Osteoblast (primary cell): ENCODE results near the gene ADARB2. TPM values are rescaled to one million over a fixed set of nuclear protein-coding genes. Genes with fewer than 3 reads are reported as not detected.
"Not testable (repeated sequence)": the region's sequence is repeated elsewhere in the genome, so short reads cannot be mapped to it uniquely, and the experiment has no call there.

Experiments
- DNase-seq: peaks from one replicate; pipeline ENCODE4 v3.0.0; 2011; ENCODE audit warnings: low spot score, mixed read lengths; ENCODE audit not compliant: insufficient read length; ENCODE audit errors: missing footprints
- H2AFZ ChIP-seq: 2 replicates; pipeline ENCODE4 v1.6.0; 2011; ENCODE audit warnings: mild to moderate bottlenecking, low read length
- H3K27ac ChIP-seq: 2 replicates; pipeline ENCODE4 v1.5.1; 2011; ENCODE audit warnings: mild to moderate bottlenecking, low read depth, low read length, moderate library complexity
- H3K27me3 ChIP-seq: 2 replicates; pipeline ENCODE4 v1.6.0; 2012; ENCODE audit warnings: mild to moderate bottlenecking, control low read depth, inconsistent platforms, low read length, moderate library complexity; ENCODE audit not compliant: insufficient read depth
- H3K36me3 ChIP-seq: 2 replicates; pipeline ENCODE4 v1.5.1; 2011; ENCODE audit warnings: mild to moderate bottlenecking, low read length, control low read depth, moderate library complexity; ENCODE audit not compliant: insufficient read depth
- H3K4me1 ChIP-seq: 2 replicates; pipeline ENCODE4 v1.5.1; 2011; ENCODE audit warnings: mild to moderate bottlenecking, low read length, control low read depth, moderate library complexity; ENCODE audit not compliant: insufficient read depth
- H3K4me2 ChIP-seq: 2 replicates; pipeline ENCODE4 v1.6.0; 2011; ENCODE audit warnings: mild to moderate bottlenecking, low read length; ENCODE audit not compliant: insufficient read depth
- H3K4me3 ChIP-seq: fragments of 200-600 bp; sonication (generic); 3 replicates; pipeline ENCODE4 v1.5.1; 2012; ENCODE audit warnings: mild to moderate bottlenecking, low read length, inconsistent platforms; ENCODE audit not compliant: insufficient read depth
- H3K79me2 ChIP-seq: 2 replicates; pipeline ENCODE4 v1.6.0; 2012; ENCODE audit warnings: mild to moderate bottlenecking, low read length, control low read depth, inconsistent platforms; ENCODE audit not compliant: insufficient read depth
- H3K9me3 ChIP-seq: 2 replicates; pipeline ENCODE4 v1.5.1; 2011; ENCODE audit warnings: low read depth, low read length, control low read depth
- H4K20me1 ChIP-seq: 2 replicates; pipeline ENCODE4 v1.6.0; 2012; ENCODE audit warnings: mild to moderate bottlenecking, low read length, control low read depth; ENCODE audit not compliant: insufficient read depth
- CTCF ChIP-seq: IDR thresholded peaks from 2 replicates; pipeline ENCODE4 v1.5.1; 2011; ENCODE audit warnings: mild to moderate bottlenecking, low read depth, low read length, moderate library complexity; ENCODE audit errors: extremely low read depth
- total RNA-seq: library from RNA; depleted of rRNA; stranded (reverse); fragments of >200 nt; gene quantifications from 2 replicates; pipeline ENCODE4 v1.2.3, GENCODE V29; 2012

Gene ADARB2
- total RNA-seq, 1 donor = not detected

- H3K27ac ChIP-seq = no peak overlapping the region
- H3K4me1 ChIP-seq = no peaks in the 10 kb centered on the region
- H3K4me2 ChIP-seq = no peak overlapping the region
- TF ChIP-seq CTCF = no peak
- H3K27me3 ChIP-seq = no peaks in the 10 kb centered on the region
- no peak for DNase-seq
- H2AFZ ChIP-seq = no peak overlapping the region
- H3K9me3 ChIP-seq = no peaks in the 10 kb centered on the region
- no peaks in the 10 kb centered on the region for H4K20me1 ChIP-seq
- no peaks in the 10 kb centered on the region for H3K36me3 ChIP-seq
- no peaks in the 10 kb centered on the region for H3K79me2 ChIP-seq
- H3K4me3 ChIP-seq = no peak overlapping the region
Observed at GRCh38 chr10:1620803-1621202, 116.5 kb downstream of the ADARB2 start.

DNA sequence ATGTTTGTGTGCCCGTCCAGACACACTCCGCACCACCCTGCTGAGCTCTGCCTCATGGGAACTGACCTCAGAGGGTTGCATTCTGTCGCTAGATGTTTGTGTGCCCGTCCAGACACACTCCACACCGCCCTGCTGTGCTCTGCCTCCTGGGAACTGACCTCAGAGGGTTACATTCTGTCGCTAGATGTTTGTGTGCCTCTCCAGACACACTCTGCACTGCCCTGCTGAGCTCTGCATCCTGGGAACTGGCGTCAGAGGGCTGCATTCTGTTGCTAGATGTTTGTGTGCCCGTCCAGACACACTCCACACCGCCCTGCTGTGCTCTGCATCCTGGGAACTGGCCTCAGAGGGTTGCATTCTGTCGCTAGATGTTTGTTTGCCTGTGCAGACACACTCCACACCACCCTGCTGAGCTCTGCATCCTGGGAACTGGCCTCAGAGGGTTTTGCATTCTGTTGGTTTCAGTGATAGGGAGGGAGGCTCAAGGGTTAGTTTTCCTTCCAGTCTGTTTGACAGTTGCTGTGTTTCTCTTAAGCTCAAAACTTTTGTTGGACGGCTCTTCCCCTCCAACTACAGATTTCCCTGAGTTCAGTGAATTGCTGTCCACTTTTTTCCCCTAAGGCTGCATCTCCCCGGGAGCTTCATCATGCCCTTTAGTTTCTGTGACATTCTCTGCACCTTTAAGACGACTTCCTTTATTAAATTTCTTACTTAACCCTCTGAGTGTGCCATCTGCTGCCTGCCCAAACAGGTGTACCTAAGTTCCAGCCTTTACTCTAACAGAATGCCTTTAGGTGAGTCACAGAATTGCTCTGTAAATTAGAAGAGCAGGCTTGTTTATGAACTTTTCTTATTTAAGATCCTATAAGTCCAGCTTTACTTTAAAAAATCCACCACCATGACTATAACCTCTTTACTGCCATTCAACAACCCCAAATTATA, 119.7 kb downstream of the ADARB2 start:
- H3K36me3 ChIP-seq, H3K4me1 ChIP-seq, H4K20me1 ChIP-seq, H2AFZ ChIP-seq, H3K27ac ChIP-seq, H3K4me3 ChIP-seq, H3K27me3 ChIP-seq, H3K79me2 ChIP-seq, H3K4me2 ChIP-seq, H3K9me3 ChIP-seq, DNase-seq: not testable (repeated sequence)

- H2AFZ ChIP-seq, H3K27me3 ChIP-seq, H3K4me3 ChIP-seq, H3K4me2 ChIP-seq, H3K27ac ChIP-seq, DNase-seq, H3K36me3 ChIP-seq, H3K79me2 ChIP-seq, H4K20me1 ChIP-seq, H3K4me1 ChIP-seq, H3K9me3 ChIP-seq: not testable (repeated sequence)
Observed at GRCh38 chr10:1616701-1617100, 120.6 kb downstream of the ADARB2 start.

- Histone ChIP-seq H3K27ac (no peak overlapping the region), H3K36me3 (no peaks in the 10 kb centered on the region), H3K27me3 (no peaks in the 10 kb centered on the region), H3K79me2 (no peaks in the 10 kb centered on the region), H2AFZ (no peak overlapping the region), H3K4me2 (no peak overlapping the region), H3K4me1 (no peaks in the 10 kb centered on the region), H3K4me3 (no peak overlapping the region), H4K20me1 (no peaks in the 10 kb centered on the region), H3K9me3 (no peaks in the 10 kb centered on the region)
- no peak for TF ChIP-seq CTCF
- no peak for DNase-seq
Observed at GRCh38 chr10:1615186-1615954, 122.0 kb downstream of the ADARB2 start.

DNA sequence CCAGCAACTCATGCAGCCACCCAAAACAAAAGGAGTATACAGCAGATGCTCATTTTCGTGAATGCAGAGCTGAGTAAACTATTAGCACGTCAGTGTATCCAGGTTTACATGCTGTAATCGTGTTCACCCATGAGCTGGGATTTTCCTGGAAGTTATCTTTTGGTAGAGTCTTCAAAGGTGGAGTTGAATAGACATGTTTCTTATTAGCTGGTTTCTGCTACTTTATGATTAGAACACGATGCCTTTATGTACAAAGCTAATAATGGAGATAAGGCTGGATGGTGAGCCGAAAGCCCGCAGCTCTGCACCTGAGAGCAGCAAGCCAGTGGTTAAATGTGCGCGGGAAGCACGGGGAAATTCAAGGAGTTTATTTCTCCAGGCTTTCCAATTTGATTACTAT, 123.8 kb downstream of the ADARB2 start:
- no peak overlapping the region for H3K4me3 ChIP-seq
- no peaks in the 10 kb centered on the region for H3K79me2 ChIP-seq
- no peak overlapping the region for H2AFZ ChIP-seq
- H4K20me1 ChIP-seq = no peaks in the 10 kb centered on the region
- no peaks in the 10 kb centered on the region for H3K36me3 ChIP-seq
- H3K27me3 ChIP-seq = no peaks in the 10 kb centered on the region
- no peak overlapping the region for H3K4me2 ChIP-seq
- no peaks in the 10 kb centered on the region for H3K4me1 ChIP-seq
- no peaks in the 10 kb centered on the region for H3K9me3 ChIP-seq
- TF ChIP-seq CTCF = no peak
- no peak overlapping the region for H3K27ac ChIP-seq
- DNase-seq = no peak
